Adrenal gland (tissue), 19 donors: ENCODE measurements around the gene STK24. TPM values are rescaled to one million over a fixed set of nuclear protein-coding genes. Genes with fewer than 3 reads are reported as not detected.
"Not testable (repeated sequence)": the region's sequence is repeated elsewhere in the genome, so short reads cannot be mapped to it uniquely, and the experiment has no call there.

Experiments
- DNase-seq, 7 donors: peaks; one replicate each; pipeline ENCODE4 v3.0.0-alpha.2; 2019 to 2020
- H3K27ac ChIP-seq, 5 donors: fragments of 200-600 bp; sonication (generic) in 4 of 5; 1 replicate in 3 of 5; 2 replicates in 2 of 5; pipeline versions ENCODE4 v1.5.1 to v1.8.0; 2016 to 2020; ENCODE audit warnings: mild to moderate bottlenecking in 1 of 5
- H3K27me3 ChIP-seq: fragments of 200-600 bp; 2 replicates; pipeline ENCODE4 v1.8.0; 2021
- H3K36me3 ChIP-seq, 2 donors: fragments of 200-600 bp; replicated peaks in 1 of 2; 1 replicate in 1 of 2; 2 replicates in 1 of 2; pipeline versions ENCODE4 v1.5.1 to v1.8.0; 2018 to 2022
- H3K4me1 ChIP-seq, 2 donors: fragments of 200-600 bp; replicated peaks in 1 of 2; 1 replicate in 1 of 2; 2 replicates in 1 of 2; pipeline versions ENCODE4 v1.5.1 to v1.8.0; 2018 to 2021
- H3K4me3 ChIP-seq, 4 donors: fragments of 200-600 bp; sonication (generic) in 3 of 4; one replicate each; pipeline ENCODE4 v1.5.1; 2016 to 2018
- H3K9me3 ChIP-seq, 3 donors: fragments of 200-600 bp; sonication (generic) in 1 of 3; replicated peaks in 1 of 3; 1 replicate in 2 of 3; 2 replicates in 1 of 3; pipeline versions ENCODE4 v1.5.1 to v1.8.0; 2016 to 2021
- CTCF ChIP-seq, 6 experiments: fragments of 450-650 bp in 4 of 6; fragments of 200-600 bp in 2 of 6; sonication (generic) in 1 of 6; IDR thresholded peaks; 1 replicate in 5 of 6; 2 replicates in 1 of 6; pipeline versions ENCODE4 v1.5.1 to v1.8.0; 2016 to 2021; ENCODE audit warnings: antibody characterized with exemption in 6 of 6, mild to moderate bottlenecking in 2 of 6, moderate library complexity in 1 of 6
- POLR2A ChIP-seq, 2 donors: fragments of 450-650 bp; IDR thresholded peaks; one replicate each; pipeline ENCODE4 v1.6.1; 2017; ENCODE audit warnings: antibody characterized with exemption in 2 of 2, mild to moderate bottlenecking in 2 of 2, moderate library complexity in 1 of 2
- WGBS, 4 donors: extraction: QIAGEN DNeasy Blood & Tissue Kit in 2 of 4; methylation state at CpG; one replicate each; pipeline versions ENCODE4 v1.1.5 to v1.1.7; 2013 to 2017; 5-methylcytosine and 5-hydroxymethylcytosine counted together
- intact Hi-C, 2 donors: fragments of 100-400 bp; cut with DNase I; formaldehyde crosslinking; loops; one replicate each; pipeline versions ENCODE4 v1.14.1 to v1.15.0; 2022 to 2023
- long read RNA-seq, 10 donors: library from polyadenylated mRNA in 3 of 10; unstranded in 2 of 10; stranded (forward) in 1 of 10; transcript quantifications; one replicate each; pipeline ENCODE4 v2.0.0 and lab custom pipeline, GENCODE V29; 2021 to 2026
- polyA plus RNA-seq, 3 donors: library from polyadenylated mRNA; stranded (reverse); fragments of 200-250 nt in 2 of 3; fragments of 350-450 nt in 1 of 3; fragmentation: Illumina TruSeq in 1 of 3; extraction: RNeasy Lipid Tissue Mini Kit (QIAGEN cat#74804) in 1 of 3; gene quantifications; one replicate each; pipeline ENCODE4 v1.2.3, GENCODE V29; 2013 to 2014
- total RNA-seq, 9 donors: library from RNA; depleted of rRNA in 4 of 9; stranded (reverse); fragments of >200 nt in 4 of 9; fragments of 120-200 nt in 1 of 9; fragmentation: NEBNext Ultra II Directional in 1 of 9; extraction: Animal tissue kit (Norgen Biotek cat#: 25700) in 1 of 9; gene quantifications; one replicate each; pipeline versions ENCODE4 v1.1.0 to v1.2.4, GENCODE V29; 2013 to 2023
- donor health status: healthy with polysubstance abuse.
- donor health status: Bipolar disorder and iron deficiency.
- donor health status: DM: yes; HTN: yes; CAD: no.
- donor health status: DM: no; HTN: no; CAD: no.
- donor health status: DM: no; HTN: no; CAD: no.
- donor health status: DM: yes; HTN: yes; CAD: no.

Gene STK24
- total RNA-seq (10 to 100 TPM; 29.2 to 72.2 (median 57.1) TPM), polyA plus RNA-seq (10 to 100 TPM; 17.7 to 69.6 (median 26.3) TPM)
- long read RNA-seq, donor 1, full-length matches to known transcripts, result 5 of 5 reads
- long read RNA-seq, donor 1, partial matches to known transcripts, result 0 of 5 reads
- long read RNA-seq, donor 1, other reads (novel, unspliced or antisense), result 0 of 5 reads
- long read RNA-seq, donor 2, full-length matches to known transcripts, result 10 of 10 reads
- long read RNA-seq, donor 2, partial matches to known transcripts, result 0 of 10 reads
- long read RNA-seq, donor 2, other reads (novel, unspliced or antisense), result 0 of 10 reads
- long read RNA-seq, donor 3, result 0 reads
- long read RNA-seq, donor 4, partial matches to known transcripts, result 3 of 7 reads
- long read RNA-seq, donor 4, other reads (novel, unspliced or antisense), result 4 of 7 reads
- long read RNA-seq, donor 5, full-length matches to known transcripts, result 56 of 85 reads
- long read RNA-seq, donor 5, partial matches to known transcripts, result 9 of 85 reads
- long read RNA-seq, donor 5, other reads (novel, unspliced or antisense), result 20 of 85 reads
- long read RNA-seq, donor 6, partial matches to known transcripts, result 5 of 5 reads
- long read RNA-seq, donor 6, other reads (novel, unspliced or antisense), result 0 of 5 reads
- long read RNA-seq, donor 7, full-length matches to known transcripts, result 1 of 1 reads
- long read RNA-seq, donor 7, partial matches to known transcripts, result 0 of 1 reads
- long read RNA-seq, donor 7, other reads (novel, unspliced or antisense), result 0 of 1 reads
- long read RNA-seq, donor 8, full-length matches to known transcripts, result 13 of 13 reads
- long read RNA-seq, donor 8, partial matches to known transcripts, result 0 of 13 reads
- long read RNA-seq, donor 8, other reads (novel, unspliced or antisense), result 0 of 13 reads
- long read RNA-seq, donor 9, full-length matches to known transcripts, result 5 of 5 reads
- long read RNA-seq, donor 9, partial matches to known transcripts, result 0 of 5 reads
- long read RNA-seq, donor 9, other reads (novel, unspliced or antisense), result 0 of 5 reads
- long read RNA-seq, donor 10, full-length matches to known transcripts, result 3 of 9 reads
- long read RNA-seq, donor 10, partial matches to known transcripts, result 6 of 9 reads
- long read RNA-seq, donor 10, other reads (novel, unspliced or antisense), result 0 of 9 reads

GRCh38 chr13:98576963-98577835, at the start of gene STK24:
STK24 (minus strand) TSS chr13:98577107; CDS start chr13:98576786, 321 bp downstream.
- Histone ChIP-seq H3K27ac (peak within 1 kb of the TSS; percentile 67 to 100 (median 96)), H3K9me3 (no peaks in the 10 kb centered on the region), H3K27me3 (no peaks in the 10 kb centered on the region), H3K4me1 (peaks cover 0 to 40% of the 10 kb centered on the region in 2 donors), H3K4me3 (peak within 1 kb of the TSS; percentile 62 to 96 (median 79)), H3K36me3 (no peaks in the 10 kb centered on the region)
- 0 to 1% (median 0%) methylated on average over 10 to 103 of the region's 103 CpGs for WGBS, 4 donors
- intact Hi-C loops, result loop anchor here in 1 of 2 donors (10.0 kb wide), 2 partner anchors 52 to 92 kb away; no protein-coding TSS in a partner anchor
- DNase-seq, result peak; percentile 64 to 83 (median 72)
- TF ChIP-seq POLR2A (IDR thresholded peaks at IDR 0.05), result peak; percentile 56 to 70
- TF ChIP-seq CTCF (IDR thresholded peaks at IDR 0.05), result no peak

- intact Hi-C loops, result no loop called here
- H3K27ac ChIP-seq, result no peak overlapping the region
- H3K9me3 ChIP-seq, result no peaks in the 10 kb centered on the region
- H3K4me1 ChIP-seq, result no peaks in the 10 kb centered on the region
- TF ChIP-seq CTCF (IDR thresholded peaks at IDR 0.05) (no peak), POLR2A (IDR thresholded peaks at IDR 0.05) (no peak)
- H3K36me3 ChIP-seq, result no peaks in the 10 kb centered on the region
- WGBS, 4 donors, result 67% methylated on average over 1 of the region's 1 CpG; no CpG with 5 or more reads in 3 of the 4 donors
- H3K27me3 ChIP-seq, result no peaks in the 10 kb centered on the region
- no peak for DNase-seq
- no peak overlapping the region for H3K4me3 ChIP-seq
These were observed 49.5 kb upstream of the STK24 start for GRCh38 chr13:98626298-98626935.

- H3K36me3 ChIP-seq, H3K9me3 ChIP-seq, H3K4me1 ChIP-seq, H3K27ac ChIP-seq, H3K27me3 ChIP-seq, H3K4me3 ChIP-seq, intact Hi-C loops, DNase-seq: not testable (repeated sequence)
- 87 to 93% (median 89%) methylated on average over 5 of the region's 5 CpGs for WGBS, 4 donors
These were observed 47.7 kb upstream of the STK24 start for GRCh38 chr13:98624589-98624988.

DNA sequence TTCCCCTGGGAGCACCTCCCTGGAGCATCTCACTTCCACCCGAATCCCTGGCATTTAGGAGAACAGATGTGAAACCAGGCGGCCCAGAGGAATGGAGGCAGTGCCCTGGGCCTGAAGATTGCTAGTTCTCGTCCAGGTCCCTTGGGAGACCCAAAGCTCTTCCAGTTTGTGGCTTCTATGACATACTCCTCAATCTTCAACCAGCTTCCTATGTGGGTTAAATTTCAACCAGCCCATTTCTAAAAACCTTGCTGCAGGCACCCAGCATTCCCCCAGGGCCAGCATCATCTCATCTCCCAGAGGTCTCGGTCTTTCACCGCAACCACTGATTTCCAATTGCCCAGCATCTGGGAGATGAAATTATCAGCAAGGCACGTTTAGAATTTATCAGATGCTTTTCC, 46.0 kb upstream of the STK24 start:
- Histone ChIP-seq H3K27me3 (no peaks in the 10 kb centered on the region), H3K36me3 (no peaks in the 10 kb centered on the region), H3K4me1 (no peaks in the 10 kb centered on the region), H3K9me3 (no peaks in the 10 kb centered on the region), H3K27ac (no peak overlapping the region), H3K4me3 (no peak overlapping the region)
- no peak for DNase-seq
- WGBS, 4 donors, result 66 to 81% (median 76%) methylated on average over 5 to 6 of the region's 6 CpGs
- TF ChIP-seq POLR2A (IDR thresholded peaks at IDR 0.05), result no peak
- intact Hi-C loops, result no loop called here
